Measurements from ENCODE around the gene EXOC3L2. TPM values are rescaled to one million over a fixed set of nuclear protein-coding genes. Genes with fewer than 3 reads are reported as not detected.

The EXOC3L2 gene
- total RNA-seq, 1 experiment from 2014 or later = 0.08 TPM

DNA sequence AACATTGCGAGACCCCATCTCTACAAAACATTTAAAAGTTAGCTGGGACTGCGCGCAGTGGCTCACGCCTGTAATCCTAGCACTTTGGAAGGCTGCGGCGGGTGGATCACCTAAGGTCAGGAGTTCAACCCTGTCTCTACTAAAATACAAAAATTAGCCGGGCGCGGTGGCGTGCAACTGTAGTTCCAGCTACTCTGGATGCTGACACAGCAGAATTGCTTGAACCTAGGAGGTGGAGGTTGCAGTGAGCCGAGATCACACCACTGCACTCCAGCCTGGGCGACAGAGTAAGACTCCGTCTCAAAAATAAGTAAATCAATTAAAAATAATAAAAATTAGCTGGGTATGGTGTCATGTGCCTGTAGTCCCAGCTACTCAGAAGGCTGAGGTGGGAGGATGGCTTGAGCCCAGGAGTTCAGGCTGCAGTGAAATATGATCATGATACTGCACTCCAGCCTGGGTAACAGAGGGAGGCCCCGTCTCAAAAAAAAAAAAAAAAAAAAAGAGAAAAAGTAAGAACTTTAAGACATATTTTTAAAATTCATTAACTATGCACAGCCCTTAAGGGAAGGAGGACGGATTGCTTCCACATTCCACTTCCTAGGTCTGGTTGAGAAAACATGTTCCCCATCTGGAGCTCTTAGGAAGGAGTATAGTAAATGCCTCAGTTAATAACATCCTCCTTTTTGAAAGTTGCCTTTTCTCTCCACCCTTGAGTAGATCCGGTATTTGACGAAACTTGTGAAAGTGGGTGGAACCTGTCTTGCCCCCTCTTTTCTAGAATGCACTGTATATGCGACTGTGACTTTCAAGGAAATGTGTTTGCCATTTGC, 26.1 kb downstream of the EXOC3L2 start:
- ChIA-PET CTCF (interaction anchor here (0.7 kb wide), 1 partner anchor 52 kb away, joined by 8 read pairs; no protein-coding TSS in a partner anchor), POLR2A (no interaction called here)
- no peak overlapping the region for H3K4me3 ChIP-seq (ENCODE audit: low read depth in 2 of 2, low read length in 2 of 2)
- no peaks in the 10 kb centered on the region for H3K36me3 ChIP-seq (ENCODE audit: control insufficient read depth, insufficient read depth, low read length)
- in situ Hi-C loops (cut with HindIII; ENCODE audit: low pct_unique_long_range_greater_than_20kb, low sequenced_read_pairs) (no loop called here), intact Hi-C loops (cut with micrococcal nuclease; ENCODE audit: unreplicated experiment) (no loop called here)
- ATAC-seq (no peak), DNase-seq (ENCODE audit: low read depth, low spot score) (no peak)
- no TSS peak for BruUV-seq (replicated peaks)
- no peak overlapping the region for H3K27ac ChIP-seq (ENCODE audit: low read length)
- no peaks in the 10 kb centered on the region for H3K27me3 ChIP-seq (ENCODE audit: control insufficient read depth, insufficient read depth, low read length)
- TF ChIP-seq TCF7L2 (IDR thresholded peaks at IDR 0.05; ENCODE audit: low read depth, low read length) = no peak
- no peak for TF ChIP-seq SIN3A (IDR thresholded peaks at IDR 0.05; ENCODE audit: borderline replicate concordance, insufficient read depth, low read depth, low read length)
- TF ChIP-seq POLR2AphosphoS5 (IDR thresholded peaks at IDR 0.05; ENCODE audit: low read depth, low read length) = no peak
- TF ChIP-seq, protein P1, sequence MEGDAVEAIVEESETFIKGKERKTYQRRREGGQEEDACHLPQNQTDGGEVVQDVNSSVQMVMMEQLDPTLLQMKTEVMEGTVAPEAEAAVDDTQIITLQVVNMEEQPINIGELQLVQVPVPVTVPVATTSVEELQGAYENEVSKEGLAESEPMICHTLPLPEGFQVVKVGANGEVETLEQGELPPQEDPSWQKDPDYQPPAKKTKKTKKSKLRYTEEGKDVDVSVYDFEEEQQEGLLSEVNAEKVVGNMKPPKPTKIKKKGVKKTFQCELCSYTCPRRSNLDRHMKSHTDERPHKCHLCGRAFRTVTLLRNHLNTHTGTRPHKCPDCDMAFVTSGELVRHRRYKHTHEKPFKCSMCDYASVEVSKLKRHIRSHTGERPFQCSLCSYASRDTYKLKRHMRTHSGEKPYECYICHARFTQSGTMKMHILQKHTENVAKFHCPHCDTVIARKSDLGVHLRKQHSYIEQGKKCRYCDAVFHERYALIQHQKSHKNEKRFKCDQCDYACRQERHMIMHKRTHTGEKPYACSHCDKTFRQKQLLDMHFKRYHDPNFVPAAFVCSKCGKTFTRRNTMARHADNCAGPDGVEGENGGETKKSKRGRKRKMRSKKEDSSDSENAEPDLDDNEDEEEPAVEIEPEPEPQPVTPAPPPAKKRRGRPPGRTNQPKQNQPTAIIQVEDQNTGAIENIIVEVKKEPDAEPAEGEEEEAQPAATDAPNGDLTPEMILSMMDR (IDR thresholded peaks at IDR 0.05) = no peak
- TF ChIP-seq, protein P2, sequence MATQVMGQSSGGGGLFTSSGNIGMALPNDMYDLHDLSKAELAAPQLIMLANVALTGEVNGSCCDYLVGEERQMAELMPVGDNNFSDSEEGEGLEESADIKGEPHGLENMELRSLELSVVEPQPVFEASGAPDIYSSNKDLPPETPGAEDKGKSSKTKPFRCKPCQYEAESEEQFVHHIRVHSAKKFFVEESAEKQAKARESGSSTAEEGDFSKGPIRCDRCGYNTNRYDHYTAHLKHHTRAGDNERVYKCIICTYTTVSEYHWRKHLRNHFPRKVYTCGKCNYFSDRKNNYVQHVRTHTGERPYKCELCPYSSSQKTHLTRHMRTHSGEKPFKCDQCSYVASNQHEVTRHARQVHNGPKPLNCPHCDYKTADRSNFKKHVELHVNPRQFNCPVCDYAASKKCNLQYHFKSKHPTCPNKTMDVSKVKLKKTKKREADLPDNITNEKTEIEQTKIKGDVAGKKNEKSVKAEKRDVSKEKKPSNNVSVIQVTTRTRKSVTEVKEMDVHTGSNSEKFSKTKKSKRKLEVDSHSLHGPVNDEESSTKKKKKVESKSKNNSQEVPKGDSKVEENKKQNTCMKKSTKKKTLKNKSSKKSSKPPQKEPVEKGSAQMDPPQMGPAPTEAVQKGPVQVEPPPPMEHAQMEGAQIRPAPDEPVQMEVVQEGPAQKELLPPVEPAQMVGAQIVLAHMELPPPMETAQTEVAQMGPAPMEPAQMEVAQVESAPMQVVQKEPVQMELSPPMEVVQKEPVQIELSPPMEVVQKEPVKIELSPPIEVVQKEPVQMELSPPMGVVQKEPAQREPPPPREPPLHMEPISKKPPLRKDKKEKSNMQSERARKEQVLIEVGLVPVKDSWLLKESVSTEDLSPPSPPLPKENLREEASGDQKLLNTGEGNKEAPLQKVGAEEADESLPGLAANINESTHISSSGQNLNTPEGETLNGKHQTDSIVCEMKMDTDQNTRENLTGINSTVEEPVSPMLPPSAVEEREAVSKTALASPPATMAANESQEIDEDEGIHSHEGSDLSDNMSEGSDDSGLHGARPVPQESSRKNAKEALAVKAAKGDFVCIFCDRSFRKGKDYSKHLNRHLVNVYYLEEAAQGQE (IDR thresholded peaks at IDR 0.05; ENCODE audit: insufficient read depth in 1 of 2, low read depth in 2 of 2, low read length in 1 of 2) = no peak
- H3K9me3 ChIP-seq (ENCODE audit: control insufficient read depth, insufficient read depth, low read depth, low read length) = no peaks in the 10 kb centered on the region
- no peaks in the 10 kb centered on the region for H3K4me1 ChIP-seq (ENCODE audit: control insufficient read depth, insufficient read depth, low read length)

DNA sequence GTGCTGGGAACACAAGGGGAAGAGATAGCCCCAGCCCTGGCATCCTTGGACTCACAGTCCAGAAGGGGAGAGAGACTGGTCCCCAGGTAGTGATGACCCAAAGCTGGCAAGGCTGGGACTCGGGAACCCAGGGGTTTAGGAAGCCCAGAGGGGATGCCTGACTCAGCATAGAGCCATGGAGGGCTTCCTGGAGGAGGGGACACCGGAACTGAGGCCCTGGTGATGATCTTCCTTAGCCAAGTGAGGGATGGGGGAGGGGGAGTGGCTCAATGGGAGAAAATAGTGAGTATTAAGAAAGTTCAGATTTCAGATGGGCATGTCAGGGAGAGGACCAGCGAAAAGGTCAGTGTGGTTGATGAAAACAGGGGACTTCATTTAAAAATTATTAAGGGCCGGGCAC, 26.8 kb downstream of the EXOC3L2 start:
- Histone ChIP-seq H3K27ac (ENCODE audit: low read length) (no peak overlapping the region), H3K27me3 (ENCODE audit: control insufficient read depth, insufficient read depth, low read length) (no peaks in the 10 kb centered on the region), H3K9me3 (ENCODE audit: control insufficient read depth, insufficient read depth, low read depth, low read length) (no peaks in the 10 kb centered on the region), H3K36me3 (ENCODE audit: control insufficient read depth, insufficient read depth, low read length) (no peaks in the 10 kb centered on the region), H3K4me1 (ENCODE audit: control insufficient read depth, insufficient read depth, low read length) (no peaks in the 10 kb centered on the region), H3K4me3 (ENCODE audit: low read depth in 2 of 2, low read length in 2 of 2) (no peak overlapping the region)
- no peak for DNase-seq (ENCODE audit: low read depth, low spot score)
- in situ Hi-C loops (cut with HindIII; ENCODE audit: low pct_unique_long_range_greater_than_20kb, low sequenced_read_pairs) (no loop called here), intact Hi-C loops (cut with micrococcal nuclease; ENCODE audit: unreplicated experiment) (no loop called here)
- no TSS peak for BruUV-seq (replicated peaks)
- TF ChIP-seq TCF7L2 (IDR thresholded peaks at IDR 0.05; ENCODE audit: low read depth, low read length) = no peak
- TF ChIP-seq, protein P2 (IDR thresholded peaks at IDR 0.05; ENCODE audit: insufficient read depth in 1 of 2, low read depth in 2 of 2, low read length in 1 of 2) = no peak
- TF ChIP-seq, protein P1 (IDR thresholded peaks at IDR 0.05) = no peak
- no peak for TF ChIP-seq POLR2AphosphoS5 (IDR thresholded peaks at IDR 0.05; ENCODE audit: low read depth, low read length)
- no peak for TF ChIP-seq SIN3A (IDR thresholded peaks at IDR 0.05; ENCODE audit: borderline replicate concordance, insufficient read depth, low read depth, low read length)
- no peak for ATAC-seq
- ChIA-PET POLR2A (no interaction called here), CTCF (no interaction called here)

All from Panc1 (cell line).